GM19467 (cell line): Measurements from ENCODE around the gene CCNDBP1.
"Not testable (repeated sequence)": the region's sequence is repeated elsewhere in the genome, so short reads cannot be mapped to it uniquely, and the experiment has no call there.

ENCODE experiments used
- ATAC-seq: cut with Tn5 transposase; IDR thresholded peaks from one replicate; pipeline ENCODE4 v1.9.1; 2021; ENCODE audit warnings: mild to moderate bottlenecking, moderate library complexity; ENCODE audit not compliant: unreplicated experiment

The CCNDBP1 gene

DNA sequence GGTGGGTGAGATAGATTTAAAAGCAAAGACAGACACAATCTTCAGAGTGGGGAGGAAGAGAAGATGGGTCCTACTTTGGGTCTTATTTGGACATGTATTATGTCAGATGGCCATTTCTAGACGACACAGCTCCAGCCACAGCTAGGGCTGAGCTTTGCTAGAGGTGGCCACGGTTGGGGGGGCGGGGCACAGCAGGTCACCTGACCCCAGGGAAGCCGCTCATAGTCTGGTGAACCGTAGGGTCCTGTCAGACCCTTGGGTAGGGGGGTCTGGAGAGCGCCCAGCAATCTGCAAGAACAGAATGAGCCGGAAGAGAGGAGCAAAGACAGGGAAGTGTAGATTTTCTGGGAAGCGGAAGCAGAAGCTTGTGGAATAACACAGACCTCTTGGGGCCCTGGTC lies 29.0 kb downstream of the CCNDBP1 start:
- ATAC-seq: no peak

DNA sequence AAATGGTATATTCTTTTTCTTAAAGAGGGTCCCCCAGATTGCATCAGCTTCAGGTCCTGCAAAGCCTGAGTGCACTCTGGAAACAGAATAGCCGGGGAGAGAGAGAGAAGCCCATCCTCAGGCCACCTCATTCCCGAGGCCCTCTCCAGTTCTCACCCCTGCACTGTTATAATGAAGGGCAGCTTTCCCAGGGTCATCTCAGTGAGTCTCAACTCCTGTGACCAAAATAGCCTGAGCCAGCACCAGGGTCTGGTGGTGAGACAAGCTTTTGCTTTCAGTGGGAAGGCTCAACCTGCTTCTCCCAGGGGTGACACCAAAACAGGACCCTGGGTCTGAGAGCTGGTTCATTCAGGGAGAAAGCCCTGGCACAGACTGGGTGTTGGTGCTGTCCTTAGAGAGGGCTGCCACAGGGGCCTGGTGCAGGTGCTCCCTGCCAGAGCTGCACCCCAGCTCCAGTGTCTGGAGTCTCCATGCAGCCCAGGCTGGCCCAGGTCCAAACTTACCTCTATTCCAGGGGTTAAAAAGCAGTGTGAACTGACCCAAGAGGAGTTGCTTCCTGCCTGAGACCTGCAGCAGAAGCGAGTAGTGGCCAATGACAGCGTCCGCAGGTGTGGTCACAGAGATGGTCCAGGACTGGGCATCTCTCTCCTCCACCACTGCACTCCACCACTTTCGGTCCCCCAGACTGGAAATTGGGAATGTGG lies 29.5 kb downstream of the CCNDBP1 start:
- no peak for ATAC-seq

DNA sequence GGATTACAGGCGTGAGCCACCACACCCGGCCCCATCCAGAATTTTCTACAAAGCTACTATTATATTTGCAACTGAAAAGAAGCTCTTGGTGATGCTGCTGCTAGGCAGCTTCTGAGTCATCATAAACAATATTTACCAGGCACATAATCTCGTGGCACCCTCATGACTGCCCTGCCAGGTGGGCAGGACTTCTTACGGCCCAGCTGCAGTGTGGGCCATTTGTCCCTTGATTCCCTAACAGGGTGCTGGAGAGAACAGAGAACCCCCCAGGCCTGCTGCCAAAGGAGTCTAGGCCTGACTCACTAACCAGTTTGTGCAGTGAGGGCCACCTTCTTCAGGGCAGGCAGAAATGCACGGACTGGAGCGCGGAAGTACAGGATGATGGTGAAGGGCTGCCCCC lies 30.8 kb downstream of the CCNDBP1 start:
- no peak for ATAC-seq

DNA sequence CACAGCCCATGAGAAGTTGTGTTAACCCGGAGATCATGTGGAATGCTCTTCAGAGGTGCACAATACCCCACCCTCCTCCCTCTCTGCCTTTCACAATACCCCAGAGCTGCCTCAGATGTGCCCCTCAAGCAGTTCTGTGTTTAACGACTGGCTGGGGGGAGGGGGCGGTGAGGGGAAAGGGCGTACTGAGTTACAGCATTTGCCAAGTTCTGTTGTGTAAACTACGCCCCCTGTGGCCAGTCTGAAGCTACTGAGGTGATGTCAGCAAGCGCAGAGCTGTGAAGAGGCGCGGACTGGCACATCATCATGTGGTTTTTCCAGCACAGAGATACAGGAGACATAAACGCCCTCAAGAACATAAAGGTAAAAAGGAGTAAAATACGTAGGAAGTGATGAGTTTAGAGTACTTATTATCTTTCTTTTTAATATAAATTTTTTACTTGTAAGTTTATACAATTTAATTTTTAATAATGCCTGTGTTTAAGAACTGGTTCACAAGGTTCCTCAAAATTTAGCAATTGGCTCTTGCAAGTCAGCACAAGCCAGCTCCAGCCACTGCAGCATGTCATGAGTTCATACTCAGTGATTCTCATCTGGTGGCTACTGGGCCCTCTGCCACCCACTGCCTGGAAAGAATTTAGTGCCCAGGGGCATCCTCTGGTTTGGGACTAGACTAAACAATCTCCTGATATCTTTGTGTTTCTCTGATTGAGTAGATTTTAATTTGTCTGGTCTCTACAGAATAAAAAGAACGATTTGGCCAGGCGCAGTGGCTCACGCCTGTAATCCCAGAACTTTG lies 33.9 kb downstream of the CCNDBP1 start:
- ATAC-seq: no peak

DNA sequence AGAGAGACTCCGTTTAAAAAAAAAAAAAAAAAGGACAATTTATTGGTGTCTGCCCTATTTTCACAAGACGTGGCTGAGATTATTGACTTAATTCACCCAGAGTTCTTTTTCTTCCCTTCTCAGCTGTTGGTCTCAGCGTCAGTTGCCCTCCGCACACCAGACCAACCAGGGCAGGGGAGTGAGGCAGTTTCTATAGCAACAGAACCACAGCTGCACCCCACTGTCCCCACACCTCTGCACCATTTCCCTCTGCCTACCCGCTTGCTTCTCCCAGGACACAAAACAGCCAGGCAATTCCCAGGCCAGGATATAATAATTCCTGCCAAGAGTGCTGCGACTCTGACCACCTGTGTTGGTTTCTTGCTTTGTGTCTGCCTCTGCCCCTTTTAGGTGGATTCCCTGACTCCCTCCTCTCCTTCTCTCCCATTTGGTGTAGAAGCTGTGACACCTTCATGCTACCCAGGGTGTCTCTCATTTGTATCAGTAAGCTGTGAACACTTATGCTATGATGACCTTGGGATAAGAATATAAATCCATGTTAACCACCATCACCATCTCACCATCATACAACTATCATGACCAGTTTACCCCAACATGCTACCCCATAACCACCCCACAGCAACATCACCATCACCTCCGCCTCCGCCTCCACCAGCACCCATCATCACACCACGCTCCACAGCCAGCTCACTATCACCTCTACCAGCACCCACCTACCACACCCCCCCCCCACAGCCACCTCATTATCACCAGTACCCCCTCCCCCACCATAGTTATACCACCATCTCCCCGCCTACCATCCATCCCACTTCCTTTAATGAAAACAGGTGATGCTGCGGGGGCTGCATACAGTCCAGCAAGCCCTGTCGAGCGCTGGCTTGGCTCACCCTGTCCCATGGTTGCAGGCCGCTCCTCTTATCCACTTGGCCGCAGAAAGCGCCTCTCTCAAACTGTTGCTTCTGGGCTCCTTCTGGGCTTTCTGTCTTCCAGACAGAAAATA lies 35.0 kb downstream of the CCNDBP1 start:
- ATAC-seq: no peak

DNA sequence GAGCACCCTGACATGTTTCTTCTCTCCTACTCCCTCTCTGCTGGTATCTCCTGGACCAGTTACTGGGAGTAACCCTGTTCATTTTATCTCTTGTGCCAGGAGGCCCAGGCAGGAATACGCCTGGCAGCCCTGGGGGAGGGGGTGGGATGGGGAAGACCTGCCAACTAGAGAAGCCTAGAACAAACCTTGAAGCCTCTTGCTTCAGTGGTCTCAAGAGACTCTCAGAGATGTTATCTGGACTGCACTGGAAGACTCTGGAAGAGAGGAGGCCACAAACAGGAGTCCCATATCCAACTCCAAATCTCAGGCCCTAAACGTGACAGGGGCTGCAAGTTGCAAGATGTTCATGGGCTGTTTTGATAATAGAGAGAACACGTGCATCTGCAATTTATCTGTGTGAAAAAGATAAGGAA lies 35.8 kb downstream of the CCNDBP1 start, which contains the start of gene EPB42:
Gene EPB42 (minus strand): TSS at position 28 of the 413 bp plus-strand sequence. CDS start 193 bp downstream, outside the sequence.
- no peak for ATAC-seq

DNA sequence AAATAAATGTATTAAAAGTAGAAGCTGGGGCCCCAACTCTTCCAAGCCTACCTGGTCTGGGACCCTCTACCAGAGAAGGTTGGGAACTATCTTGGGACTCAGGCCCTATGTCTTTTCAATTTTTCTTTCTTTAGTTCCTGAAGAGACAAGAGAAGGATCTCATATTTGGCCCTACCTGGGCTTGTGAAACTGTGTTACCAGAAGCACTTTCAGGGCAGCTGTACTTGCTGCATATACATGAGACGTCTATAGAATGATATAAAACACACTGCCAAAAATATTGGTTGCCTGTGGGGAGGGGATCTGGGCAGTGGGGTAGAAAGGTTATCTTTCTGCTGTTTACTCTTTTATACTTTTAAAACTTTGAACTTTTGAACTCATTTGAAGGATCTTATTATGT lies 36.2 kb downstream of the CCNDBP1 start:
- ATAC-seq: no peak

DNA sequence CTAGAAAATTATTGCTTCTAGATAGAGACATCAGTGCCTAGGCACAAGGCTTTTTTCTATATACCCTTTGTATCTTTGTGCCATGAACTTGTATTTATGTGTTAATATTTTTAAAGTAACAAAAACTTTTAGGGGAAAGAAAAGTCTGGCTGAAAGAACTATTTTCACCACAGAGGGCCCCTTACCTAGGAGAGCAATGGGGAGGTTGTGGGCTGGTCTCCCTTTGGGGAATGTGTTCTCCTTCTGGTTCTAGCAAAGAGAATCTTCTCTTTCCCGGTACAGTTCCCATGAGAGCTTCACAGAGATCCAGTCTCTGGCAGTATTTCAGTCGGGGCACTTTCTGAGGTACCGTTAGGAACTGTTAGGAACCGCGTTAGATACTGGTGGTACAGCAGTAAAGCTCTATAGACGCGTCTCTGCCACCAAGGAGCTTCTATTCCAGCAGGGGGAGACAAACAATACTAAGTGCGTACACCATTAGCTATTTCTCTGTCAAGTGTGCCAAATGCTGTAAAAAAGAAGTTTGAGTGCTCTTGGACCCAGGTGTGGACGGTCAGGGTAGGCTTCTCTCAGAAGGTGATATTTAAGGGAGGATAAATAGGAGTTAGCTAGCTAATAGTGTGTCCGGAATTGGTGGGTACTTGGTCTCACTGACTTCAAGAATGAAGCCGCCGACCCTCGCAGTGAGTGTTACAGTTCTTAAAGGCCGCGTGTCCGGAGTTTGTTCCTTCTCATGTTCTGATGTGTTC lies 40.2 kb downstream of the CCNDBP1 start:
- ATAC-seq: no peak

DNA sequence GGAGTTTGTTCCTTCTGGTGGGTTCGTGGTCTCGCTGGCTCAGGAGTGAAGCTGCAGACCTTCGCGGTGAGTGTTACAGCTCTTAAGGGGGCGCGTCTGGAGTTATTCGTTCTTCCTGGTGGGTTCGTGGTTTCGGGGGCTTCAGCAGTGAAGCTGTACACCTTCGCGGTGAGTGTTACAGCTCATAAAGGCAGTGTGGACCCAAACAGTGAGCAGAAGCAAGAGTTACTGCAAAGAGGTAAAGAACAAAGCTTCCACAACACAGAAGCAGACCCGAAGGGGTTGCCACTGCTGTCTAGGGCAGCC lies 40.7 kb downstream of the CCNDBP1 start:
- ATAC-seq: not testable (repeated sequence)

DNA sequence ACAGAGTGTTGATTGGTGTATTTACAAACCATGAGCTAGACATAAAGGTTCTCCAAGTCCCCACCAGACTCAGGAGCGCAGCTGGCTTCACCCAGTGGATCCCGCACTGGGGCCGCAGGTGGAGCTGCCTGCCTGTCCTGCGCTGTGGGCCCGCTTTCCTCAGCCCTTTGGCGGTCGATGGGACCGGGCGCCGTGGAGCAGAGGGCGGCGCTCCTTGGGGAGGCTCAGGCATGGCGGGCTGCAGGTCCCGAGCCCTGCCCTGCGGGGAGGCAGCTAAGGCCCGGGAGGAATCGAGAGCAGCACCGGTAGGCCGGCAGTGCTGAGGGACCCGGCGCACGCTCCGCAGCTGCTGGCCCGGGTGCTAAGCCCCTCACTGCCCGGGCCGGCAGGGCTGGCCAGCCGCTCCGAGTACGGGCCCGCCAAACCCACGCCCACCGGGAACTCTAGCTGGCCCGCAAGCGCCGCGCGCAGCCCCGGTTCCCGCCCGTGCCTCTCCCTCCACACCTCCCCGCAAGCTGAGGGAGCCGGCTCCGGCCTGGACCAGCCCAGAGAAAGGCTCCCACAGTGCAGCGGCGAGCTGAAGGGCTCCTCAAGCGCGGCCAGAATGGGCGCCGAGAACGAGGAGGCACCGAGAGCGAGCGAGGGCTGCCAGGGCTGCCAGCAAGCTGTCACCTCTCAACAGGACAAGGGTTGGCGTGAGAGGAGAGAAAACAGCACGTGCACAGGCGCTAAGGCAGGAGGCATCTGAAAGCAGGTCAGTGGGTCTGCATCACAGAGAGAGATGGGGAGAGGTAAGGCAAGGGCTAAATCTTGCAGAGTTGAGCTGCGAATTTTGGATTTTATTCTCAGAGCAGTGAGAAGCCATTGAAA lies 41.5 kb downstream of the CCNDBP1 start:
- ATAC-seq: no peak

DNA sequence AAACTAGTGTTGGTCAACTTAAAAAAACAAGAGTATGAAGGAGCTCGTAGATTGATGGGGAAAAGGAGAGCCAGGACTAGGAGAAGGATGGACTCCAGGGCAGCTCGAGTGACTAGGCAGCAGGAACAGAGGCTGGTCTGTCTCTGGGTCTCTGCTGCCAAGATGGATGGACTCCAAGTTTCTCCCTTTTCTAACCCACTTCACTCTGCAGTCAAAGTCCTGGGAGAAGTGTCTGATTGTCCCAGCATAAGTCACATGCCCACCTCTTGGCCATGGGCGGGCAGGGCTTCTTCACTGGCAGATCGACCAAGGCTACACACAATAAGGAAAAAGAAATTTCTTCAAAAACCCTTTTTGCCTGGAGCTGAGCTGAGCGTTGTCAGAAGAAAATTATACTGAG lies 44.8 kb downstream of the CCNDBP1 start:
- ATAC-seq: no peak

DNA sequence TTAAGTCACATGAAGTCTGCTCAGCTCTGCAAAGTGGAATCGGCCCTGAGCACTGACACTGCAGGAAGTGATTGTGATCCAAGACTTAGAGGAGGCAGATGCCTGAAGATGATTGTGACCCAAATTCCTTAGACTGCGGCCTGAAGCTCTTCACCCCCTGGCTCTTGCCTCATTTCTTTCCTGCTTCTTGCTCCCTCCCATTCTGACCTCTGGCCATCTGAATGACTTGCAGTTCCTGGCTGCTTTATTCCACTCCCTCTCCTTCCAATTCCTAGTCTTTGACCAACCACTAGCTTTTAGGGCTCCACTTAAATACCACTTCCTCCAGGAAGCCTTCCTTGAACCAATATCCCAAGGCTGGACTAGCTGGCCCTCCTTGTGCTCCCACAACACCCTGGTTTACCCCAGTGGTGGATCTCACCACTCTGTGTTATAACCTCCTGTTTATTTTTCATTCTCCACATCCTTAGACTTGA lies 45.5 kb downstream of the CCNDBP1 start:
- no peak for ATAC-seq

DNA sequence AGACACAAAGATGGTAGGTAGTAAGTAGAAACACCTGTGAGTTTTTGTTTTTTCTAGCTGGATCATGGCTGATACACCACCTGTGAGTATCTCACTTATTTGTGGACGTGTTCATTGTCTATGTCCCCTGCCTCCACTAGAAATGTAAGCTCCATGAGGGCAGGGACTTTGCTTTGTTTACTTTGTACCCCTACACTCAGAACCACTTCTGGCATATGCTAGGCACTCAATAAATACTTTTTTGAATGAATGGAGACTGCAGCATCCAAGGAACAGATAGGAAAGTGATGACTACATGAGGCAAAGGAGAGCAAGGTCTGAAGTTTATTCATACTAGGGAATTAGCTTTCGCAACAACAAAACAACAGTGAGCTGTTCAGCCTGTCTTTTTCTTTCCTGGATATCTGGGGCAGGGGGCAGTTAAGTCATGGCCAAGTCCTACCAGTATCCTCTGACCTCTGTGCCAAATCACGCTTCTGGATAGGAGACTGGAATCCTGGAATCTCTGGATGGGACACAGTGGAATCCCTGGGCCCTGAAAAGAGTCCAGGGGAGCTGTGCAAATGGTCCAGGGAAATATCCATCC lies 47.2 kb downstream of the CCNDBP1 start:
- no peak for ATAC-seq

DNA sequence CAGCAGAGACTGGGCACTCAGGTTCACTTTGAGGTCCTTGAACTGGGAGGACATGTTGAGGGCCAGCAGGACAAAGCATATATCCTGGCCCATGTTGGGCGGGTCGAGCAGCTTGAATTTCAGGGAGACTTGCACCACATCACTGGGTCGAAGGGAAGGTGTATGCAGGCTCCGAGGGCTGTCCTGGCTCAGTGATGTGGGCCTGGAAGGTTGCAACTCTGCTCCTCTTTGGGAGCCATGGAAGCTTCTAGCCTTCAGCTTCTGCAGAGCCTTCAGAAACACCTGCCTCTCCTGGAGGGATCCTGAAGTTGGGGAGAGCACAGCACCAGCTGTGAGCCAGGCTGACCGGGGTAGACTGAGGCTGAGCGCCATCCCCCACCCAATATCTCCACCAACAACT lies 50.3 kb downstream of the CCNDBP1 start:
- no peak for ATAC-seq

DNA sequence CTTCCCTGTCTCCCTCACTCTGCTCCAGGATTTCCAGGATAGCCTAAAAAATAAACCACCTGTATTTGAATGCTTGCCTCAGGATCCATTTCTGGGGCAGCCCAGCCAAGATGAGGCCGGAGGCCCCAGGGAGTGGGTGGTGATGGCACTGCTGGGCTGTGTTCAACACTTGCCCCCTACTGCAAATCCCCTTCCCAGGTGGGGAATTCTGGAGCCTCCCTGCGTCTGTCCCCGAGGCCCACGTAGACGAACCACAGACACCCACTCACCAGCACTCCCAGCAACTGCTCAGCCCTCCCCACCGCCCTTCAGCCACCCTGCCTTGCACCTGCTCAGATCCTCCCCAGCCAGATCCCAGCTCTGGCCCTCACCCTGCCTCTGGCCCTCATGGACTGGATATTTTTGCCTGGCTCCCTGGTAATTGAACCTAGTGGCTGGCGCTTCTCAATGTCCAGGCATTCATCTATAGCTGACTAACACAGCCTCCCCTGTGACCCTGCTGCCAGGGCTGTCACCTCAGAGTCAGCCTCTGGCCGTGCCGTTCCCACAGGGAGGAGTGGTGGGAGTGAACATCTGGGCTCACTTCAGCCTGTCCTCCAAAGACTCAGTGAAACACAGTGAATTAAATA lies 52.8 kb downstream of the CCNDBP1 start:
- no peak for ATAC-seq

DNA sequence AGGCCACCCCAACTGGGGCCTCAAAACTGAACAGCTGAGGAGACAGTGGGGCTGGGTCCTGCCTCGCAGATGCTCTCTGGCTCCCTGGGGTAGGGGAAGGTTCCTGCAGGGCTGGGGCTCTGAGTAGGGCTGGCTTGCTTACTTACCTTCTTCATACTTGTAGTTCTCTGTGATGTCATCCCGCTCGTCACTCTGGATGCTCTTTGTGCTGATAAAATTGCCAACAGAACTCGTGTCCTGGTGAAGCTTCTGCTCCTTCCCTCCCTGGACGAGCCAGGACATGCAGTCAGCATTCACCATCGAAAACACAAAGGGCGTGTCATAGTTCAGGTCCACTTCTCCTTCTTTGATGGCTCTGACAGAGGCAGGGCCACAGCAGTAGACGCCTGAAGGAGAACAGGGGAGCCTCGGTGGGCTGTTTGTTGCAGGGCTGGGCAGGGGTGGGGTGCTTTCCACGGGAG lies 53.5 kb downstream of the CCNDBP1 start:
- no peak for ATAC-seq

DNA sequence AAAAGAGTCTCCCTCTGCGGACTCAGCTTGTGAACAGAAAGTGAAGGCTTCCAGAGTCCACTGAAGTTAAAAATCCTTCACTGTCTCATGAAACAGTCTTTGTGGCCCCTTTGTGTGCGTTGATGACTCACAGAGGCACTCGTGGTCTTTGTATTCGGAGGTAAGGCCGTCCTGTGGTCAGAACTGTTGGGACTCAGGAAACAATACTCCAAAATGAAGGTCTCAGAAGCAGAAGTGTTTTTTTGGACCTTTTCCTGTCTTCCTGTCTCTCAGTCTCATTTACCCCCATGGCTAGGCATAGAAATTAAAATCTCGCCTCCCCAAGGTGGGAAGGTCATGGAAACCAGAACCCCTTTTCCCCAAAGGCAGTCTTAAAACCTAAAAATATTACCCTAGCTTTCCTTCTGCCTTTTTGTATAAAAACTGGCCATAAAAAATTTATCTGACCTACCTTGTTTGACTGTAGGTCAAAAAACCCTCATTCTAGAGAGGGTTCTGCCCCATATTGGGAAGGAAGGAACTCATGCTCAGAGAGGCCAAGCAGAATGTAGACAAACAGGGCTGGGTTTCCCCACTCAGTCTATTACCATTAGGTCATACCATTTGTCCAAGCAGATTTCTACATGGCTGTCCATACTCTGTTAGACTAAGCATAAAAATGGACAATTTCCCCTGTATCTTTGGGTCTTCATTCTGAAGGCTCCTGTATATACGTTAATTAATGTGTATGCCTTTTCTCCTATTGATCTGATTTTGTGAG lies 54.7 kb downstream of the CCNDBP1 start:
- no peak for ATAC-seq

DNA sequence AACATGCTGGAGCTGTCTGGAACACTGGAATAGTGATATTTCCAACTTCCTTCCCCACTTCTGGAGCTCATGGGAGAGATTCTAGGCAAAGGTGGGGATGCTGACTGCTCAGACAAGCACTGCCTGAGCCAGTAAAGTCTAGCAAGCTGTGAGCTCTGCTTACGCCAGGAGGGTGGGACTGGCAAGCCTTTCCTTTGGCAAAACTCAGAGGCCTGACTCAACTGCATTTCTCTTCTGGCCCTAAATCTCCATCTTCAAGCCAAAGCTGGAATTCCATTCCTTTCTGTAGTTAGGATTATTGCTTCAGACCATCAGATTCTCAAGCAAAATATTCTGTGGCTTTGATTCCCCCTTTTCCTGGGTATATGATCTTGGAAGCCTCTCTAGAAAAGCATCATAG lies 55.9 kb downstream of the CCNDBP1 start:
- ATAC-seq: no peak
